GM12891 (cell line): ENCODE results near the gene FZD10.

Source experiments
- PAX5 ChIP-seq: IDR thresholded peaks from 2 replicates; pipeline ENCODE4 v1.6.1; 2011; ENCODE audit warnings: low read length, moderate library complexity, mild to moderate bottlenecking; ENCODE audit not compliant: insufficient read depth, severe bottlenecking
- POLR2A ChIP-seq: IDR thresholded peaks from 2 replicates; pipeline ENCODE4 v1.6.1; 2011; ENCODE audit warnings: low read depth, low read length, control low read depth
- POLR2AphosphoS5 ChIP-seq: IDR thresholded peaks from 2 replicates; pipeline ENCODE4 v1.6.1; 2011; ENCODE audit warnings: low read depth, low read length, control low read depth
- POU2F2 ChIP-seq: IDR thresholded peaks from 2 replicates; pipeline ENCODE4 v1.6.1; 2011; ENCODE audit warnings: low read depth, mild to moderate bottlenecking, control low read depth, low read length, moderate library complexity
- SPI1 ChIP-seq: IDR thresholded peaks from 2 replicates; pipeline ENCODE4 v1.6.1; 2011; ENCODE audit warnings: low read depth, low read length, control low read depth
- TAF1 ChIP-seq: IDR thresholded peaks from 2 replicates; pipeline ENCODE4 v1.6.1; 2011; ENCODE audit warnings: low read depth, low read length, control low read depth

- no peak for TF ChIP-seq POLR2A
- no peak for TF ChIP-seq POLR2AphosphoS5
- TF ChIP-seq SPI1: no peak
- TF ChIP-seq TAF1: no peak
- TF ChIP-seq POU2F2: no peak
- TF ChIP-seq PAX5: no peak
Measured at GRCh38 chr12:130131801-130132200, 30.5 kb upstream of the FZD10 start.
